ENCODE measurements around the gene SCARB1.

SCARB1 gene

DNA sequence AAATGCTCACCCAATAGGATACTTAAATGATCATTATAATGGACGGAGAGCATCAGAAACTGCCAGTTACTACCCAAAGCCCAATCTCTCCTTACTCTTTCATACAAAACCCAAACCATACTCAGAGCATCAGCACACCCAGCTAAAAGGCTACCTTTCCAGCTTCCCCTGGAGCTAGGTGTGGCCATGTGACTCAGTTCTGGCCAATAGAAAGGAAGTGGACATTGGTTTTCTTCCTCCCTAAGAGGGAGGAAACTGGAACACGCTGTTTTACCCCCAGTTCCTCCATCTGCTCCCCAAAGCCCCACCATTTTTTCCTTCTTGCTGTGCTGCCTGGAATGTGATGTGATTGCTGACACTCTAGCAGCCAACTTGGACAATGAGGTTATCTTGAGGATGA lies 50.7 kb downstream of the SCARB1 start:
- no peaks in the 10 kb centered on the region for H3K27me3 ChIP-seq (ENCODE audit: insufficient read depth, low read length, poor library complexity)
- peaks cover 3% of the 10 kb centered on the region; the same call in 1 of the 2 replicates for H4K20me1 ChIP-seq (ENCODE audit: insufficient read depth, low read length)
- no peak overlapping the region for H3K9ac ChIP-seq (ENCODE audit: low read depth, low read length)
- no peak for ATAC-seq (ENCODE audit: insufficient read depth, low read depth)
- H3K79me2 ChIP-seq (ENCODE audit: insufficient read depth, low read length), result no peaks in the 10 kb centered on the region
- H3K4me3 ChIP-seq (ENCODE audit: low read depth in 1 of 2, low read length in 2 of 2), result no peak overlapping the region
- no peak overlapping the region for H2AFZ ChIP-seq (ENCODE audit: low read depth, low read length)
- no peak overlapping the region for H3K27ac ChIP-seq (ENCODE audit: low read length)
- TF ChIP-seq EZH2 (IDR thresholded peaks at IDR 0.05; ENCODE audit: borderline replicate concordance, low read depth, low read length, severe bottlenecking), result no peak
- TF ChIP-seq, protein P1, sequence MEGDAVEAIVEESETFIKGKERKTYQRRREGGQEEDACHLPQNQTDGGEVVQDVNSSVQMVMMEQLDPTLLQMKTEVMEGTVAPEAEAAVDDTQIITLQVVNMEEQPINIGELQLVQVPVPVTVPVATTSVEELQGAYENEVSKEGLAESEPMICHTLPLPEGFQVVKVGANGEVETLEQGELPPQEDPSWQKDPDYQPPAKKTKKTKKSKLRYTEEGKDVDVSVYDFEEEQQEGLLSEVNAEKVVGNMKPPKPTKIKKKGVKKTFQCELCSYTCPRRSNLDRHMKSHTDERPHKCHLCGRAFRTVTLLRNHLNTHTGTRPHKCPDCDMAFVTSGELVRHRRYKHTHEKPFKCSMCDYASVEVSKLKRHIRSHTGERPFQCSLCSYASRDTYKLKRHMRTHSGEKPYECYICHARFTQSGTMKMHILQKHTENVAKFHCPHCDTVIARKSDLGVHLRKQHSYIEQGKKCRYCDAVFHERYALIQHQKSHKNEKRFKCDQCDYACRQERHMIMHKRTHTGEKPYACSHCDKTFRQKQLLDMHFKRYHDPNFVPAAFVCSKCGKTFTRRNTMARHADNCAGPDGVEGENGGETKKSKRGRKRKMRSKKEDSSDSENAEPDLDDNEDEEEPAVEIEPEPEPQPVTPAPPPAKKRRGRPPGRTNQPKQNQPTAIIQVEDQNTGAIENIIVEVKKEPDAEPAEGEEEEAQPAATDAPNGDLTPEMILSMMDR (IDR thresholded peaks at IDR 0.05; ENCODE audit: borderline replicate concordance, extremely low read depth, low read length, poor library complexity, severe bottlenecking), result no peak
- peaks cover 48% of the 10 kb centered on the region for H3K36me3 ChIP-seq (ENCODE audit: insufficient read depth, low read length)
- no peak overlapping the region for H3K4me2 ChIP-seq (ENCODE audit: insufficient read depth, low read length)
- no peaks in the 10 kb centered on the region for H3K4me1 ChIP-seq (ENCODE audit: insufficient read depth, low read length)
- no peaks in the 10 kb centered on the region for H3K9me3 ChIP-seq (ENCODE audit: insufficient read depth, low read length, severe bottlenecking)
- no peak for DNase-seq

DNA sequence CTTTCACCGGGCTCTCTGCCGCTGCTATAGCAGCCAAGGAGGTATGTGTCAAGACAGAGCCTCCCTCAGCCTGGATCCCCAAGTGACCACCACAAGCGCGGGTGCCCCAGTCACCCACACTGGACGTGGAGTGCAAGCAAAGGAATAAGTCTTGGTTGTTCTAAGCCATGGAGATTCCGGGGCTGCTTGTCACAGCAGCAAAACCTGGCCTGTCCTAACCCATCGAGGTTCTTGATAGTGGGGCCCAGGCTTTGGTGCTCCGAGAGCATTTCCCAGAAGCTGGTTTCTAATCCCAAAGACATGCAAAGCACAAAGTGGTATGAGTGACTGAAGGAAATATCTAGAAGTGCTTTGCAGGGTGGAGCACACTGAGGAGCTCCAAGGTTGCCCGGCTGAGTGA lies 51.3 kb downstream of the SCARB1 start:
- Histone ChIP-seq H4K20me1 (ENCODE audit: insufficient read depth, low read length) (no peaks in the 10 kb centered on the region), H3K36me3 (ENCODE audit: insufficient read depth, low read length) (peaks cover 51% of the 10 kb centered on the region), H3K9me3 (ENCODE audit: insufficient read depth, low read length, severe bottlenecking) (no peaks in the 10 kb centered on the region), H3K27me3 (ENCODE audit: insufficient read depth, low read length, poor library complexity) (no peaks in the 10 kb centered on the region), H3K27ac (ENCODE audit: low read length) (no peak overlapping the region), H2AFZ (ENCODE audit: low read depth, low read length) (no peak overlapping the region), H3K4me1 (ENCODE audit: insufficient read depth, low read length) (no peaks in the 10 kb centered on the region), H3K9ac (ENCODE audit: low read depth, low read length) (no peak overlapping the region), H3K79me2 (ENCODE audit: insufficient read depth, low read length) (no peaks in the 10 kb centered on the region), H3K4me2 (ENCODE audit: insufficient read depth, low read length) (no peak overlapping the region), H3K4me3 (ENCODE audit: low read depth in 1 of 2, low read length in 2 of 2) (no peak overlapping the region)
- TF ChIP-seq, protein P1 (IDR thresholded peaks at IDR 0.05; ENCODE audit: borderline replicate concordance, extremely low read depth, low read length, poor library complexity, severe bottlenecking), result no peak
- no peak for TF ChIP-seq EZH2 (IDR thresholded peaks at IDR 0.05; ENCODE audit: borderline replicate concordance, low read depth, low read length, severe bottlenecking)
- no peak for ATAC-seq (ENCODE audit: insufficient read depth, low read depth)
- DNase-seq, result no peak

DNA sequence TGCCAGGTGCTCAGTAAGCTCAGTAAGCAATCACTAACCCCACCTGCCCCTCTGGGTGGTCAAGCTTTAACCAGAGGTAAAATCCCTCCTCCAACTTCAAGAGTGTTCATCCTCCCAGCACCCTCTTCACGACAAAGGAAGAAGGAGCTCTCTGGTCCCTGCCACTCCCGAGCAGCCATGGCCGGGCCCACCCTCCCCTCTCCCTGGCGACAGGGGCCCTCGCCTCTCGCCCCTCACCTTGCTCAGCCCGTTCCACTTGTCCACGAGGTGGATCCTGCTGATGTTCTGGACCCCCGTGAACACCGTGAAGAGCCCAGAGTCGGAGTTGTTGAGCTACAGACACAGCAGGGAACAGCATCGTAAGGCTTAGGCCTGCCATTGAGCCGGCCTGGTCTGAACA lies 52.0 kb downstream of the SCARB1 start:
- Histone ChIP-seq H3K4me1 (ENCODE audit: insufficient read depth, low read length) (no peaks in the 10 kb centered on the region), H2AFZ (ENCODE audit: low read depth, low read length) (no peak overlapping the region), H3K27ac (ENCODE audit: low read length) (no peak overlapping the region), H3K9me3 (ENCODE audit: insufficient read depth, low read length, severe bottlenecking) (no peaks in the 10 kb centered on the region), H3K79me2 (ENCODE audit: insufficient read depth, low read length) (no peaks in the 10 kb centered on the region), H3K4me3 (ENCODE audit: low read depth in 1 of 2, low read length in 2 of 2) (no peak overlapping the region), H3K27me3 (ENCODE audit: insufficient read depth, low read length, poor library complexity) (no peaks in the 10 kb centered on the region), H3K4me2 (ENCODE audit: insufficient read depth, low read length) (no peak overlapping the region), H4K20me1 (ENCODE audit: insufficient read depth, low read length) (no peaks in the 10 kb centered on the region), H3K36me3 (ENCODE audit: insufficient read depth, low read length) (peaks cover 48% of the 10 kb centered on the region), H3K9ac (ENCODE audit: low read depth, low read length) (no peak overlapping the region)
- no peak for TF ChIP-seq EZH2 (IDR thresholded peaks at IDR 0.05; ENCODE audit: borderline replicate concordance, low read depth, low read length, severe bottlenecking)
- TF ChIP-seq, protein P1 (IDR thresholded peaks at IDR 0.05; ENCODE audit: borderline replicate concordance, extremely low read depth, low read length, poor library complexity, severe bottlenecking), result no peak
- no peak for ATAC-seq (ENCODE audit: insufficient read depth, low read depth)
- no peak for DNase-seq

DNA sequence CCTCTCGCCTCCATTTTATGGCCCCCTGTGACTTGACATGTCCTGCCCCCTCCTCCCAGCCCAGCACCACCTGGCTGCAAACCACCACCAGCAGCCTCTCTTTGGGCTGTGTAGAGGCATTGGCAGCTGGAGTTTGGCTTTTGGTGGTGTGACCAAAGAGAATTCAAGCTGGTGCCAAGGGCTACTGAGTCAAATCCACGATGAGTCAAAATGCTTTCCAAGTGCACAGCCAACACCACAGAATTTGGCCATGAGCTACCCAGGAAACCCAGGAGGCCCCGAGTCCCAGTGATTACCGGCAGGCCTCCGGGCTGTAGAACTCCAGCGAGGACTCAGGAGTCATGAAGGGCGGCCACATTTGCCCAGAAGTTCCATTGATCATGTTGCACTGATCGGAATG lies 53.8 kb downstream of the SCARB1 start:
- Histone ChIP-seq H3K36me3 (ENCODE audit: insufficient read depth, low read length) (peaks cover 55% of the 10 kb centered on the region), H3K79me2 (ENCODE audit: insufficient read depth, low read length) (no peaks in the 10 kb centered on the region)

More for the DNA sequence above, 53.8 kb downstream of the SCARB1 start:
- no peaks in the 10 kb centered on the region for H3K27me3 ChIP-seq (ENCODE audit: insufficient read depth, low read length, poor library complexity)
- H3K9me3 ChIP-seq (ENCODE audit: insufficient read depth, low read length, severe bottlenecking), result no peaks in the 10 kb centered on the region
- H2AFZ ChIP-seq (ENCODE audit: low read depth, low read length), result no peak overlapping the region
- no peak overlapping the region for H3K4me2 ChIP-seq (ENCODE audit: insufficient read depth, low read length)
- H3K4me1 ChIP-seq (ENCODE audit: insufficient read depth, low read length), result no peaks in the 10 kb centered on the region
- H3K9ac ChIP-seq (ENCODE audit: low read depth, low read length), result no peak overlapping the region
- ATAC-seq (ENCODE audit: insufficient read depth, low read depth) (no peak), DNase-seq (no peak)
- no peaks in the 10 kb centered on the region for H4K20me1 ChIP-seq (ENCODE audit: insufficient read depth, low read length)
- TF ChIP-seq, protein P1 (IDR thresholded peaks at IDR 0.05; ENCODE audit: borderline replicate concordance, extremely low read depth, low read length, poor library complexity, severe bottlenecking), result no peak
- no peak for TF ChIP-seq EZH2 (IDR thresholded peaks at IDR 0.05; ENCODE audit: borderline replicate concordance, low read depth, low read length, severe bottlenecking)
- no peak overlapping the region for H3K4me3 ChIP-seq (ENCODE audit: low read depth in 1 of 2, low read length in 2 of 2)
- H3K27ac ChIP-seq (ENCODE audit: low read length), result no peak overlapping the region

All from DND-41 (cell line).